Left cardiac atrium (tissue), 4 donors: Measurements from ENCODE around the gene EPS8L1. TPM values are rescaled to one million over a fixed set of nuclear protein-coding genes. Genes with fewer than 3 reads are reported as not detected.

Experiments
- ATAC-seq, 2 donors: fragments of 200-7000 bp; cut with Tn5 transposase; one replicate each; pipeline ENCODE4 v1.9.1; 2020; ENCODE audit warnings: mild to moderate bottlenecking in 2 of 2, moderate library complexity in 2 of 2
- DNase-seq: peaks from one replicate; pipeline ENCODE4 v3.0.0-alpha.2; 2020
- intact Hi-C, 2 donors: fragments of 100-400 bp; cut with DNase I; formaldehyde crosslinking; loops; one replicate each; pipeline versions ENCODE4 v1.14.1 to v1.15.1; 2022 to 2023
- total RNA-seq, 2 donors: library from RNA; stranded (reverse); fragmentation: NEBNext Ultra II Directional; extraction: Animal tissue kit (Norgen Biotek cat#: 25700); gene quantifications; one replicate each; pipeline ENCODE4 v1.2.1, GENCODE V29; 2021
- donor health status: DM: no; HTN: yes; CAD: no.
- donor health status: DM: no; HTN: yes; CAD: no; lungs with severe emphysema.
- donor health status: DM: yes; HTN: yes; CAD: no.
- donor health status: Dilated cardiomyopathy.

Gene EPS8L1
- total RNA-seq, 2 donors from 2014 or later, result 2.2 to 3.7 TPM

DNA sequence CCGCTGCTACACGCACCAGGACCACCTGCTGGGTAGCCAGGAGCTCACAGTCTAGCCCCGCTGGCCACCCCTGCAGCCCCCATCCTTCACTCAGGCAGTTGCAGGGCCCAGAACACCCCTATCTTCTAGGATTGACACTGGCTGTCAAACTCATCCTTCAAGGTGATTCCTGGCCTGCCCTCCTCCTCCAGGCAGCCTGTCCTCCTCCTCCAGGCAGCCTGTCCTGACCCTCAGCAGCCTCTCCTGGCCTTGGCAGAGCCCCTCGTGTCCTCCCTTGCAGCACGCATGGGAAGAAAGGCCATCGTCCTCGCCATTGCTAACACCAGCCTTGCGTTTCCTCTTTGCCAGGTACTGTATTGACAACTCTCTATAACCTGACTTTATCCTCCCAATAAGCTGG, 3.8 kb upstream of the EPS8L1 start:
- intact Hi-C loops, result no loop called here
- DNase-seq, result no peak
- no peak for ATAC-seq

DNA sequence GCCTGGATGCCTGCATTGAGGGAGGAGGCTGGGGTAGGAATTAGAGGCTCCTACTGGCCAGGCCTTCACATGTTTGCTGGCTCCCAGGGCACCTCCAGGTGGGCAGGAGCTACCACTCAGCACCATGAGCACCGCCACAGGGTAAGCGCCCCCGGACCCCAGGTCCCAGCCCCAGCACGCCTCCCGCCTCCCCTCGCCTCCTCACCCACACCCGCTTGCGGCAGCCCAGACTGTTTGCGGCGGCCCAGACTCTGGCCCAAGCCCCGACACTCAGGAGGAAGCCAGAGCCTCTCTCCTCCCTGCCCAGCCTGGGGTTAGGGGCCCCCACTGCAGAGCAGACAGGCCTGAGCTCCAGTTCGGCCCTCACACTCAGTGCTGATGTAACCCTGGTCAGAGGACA, 652 bp downstream of the EPS8L1 start:
- intact Hi-C loops, result no loop called here
- peak in 1 of 2 donors; percentile 3 for ATAC-seq
- no peak for DNase-seq

- intact Hi-C loops, result no loop called here
- ATAC-seq, result no peak
- DNase-seq, result no peak
These were observed 1.4 kb downstream of the EPS8L1 start for GRCh38 chr19:55077106-55077505.

DNA sequence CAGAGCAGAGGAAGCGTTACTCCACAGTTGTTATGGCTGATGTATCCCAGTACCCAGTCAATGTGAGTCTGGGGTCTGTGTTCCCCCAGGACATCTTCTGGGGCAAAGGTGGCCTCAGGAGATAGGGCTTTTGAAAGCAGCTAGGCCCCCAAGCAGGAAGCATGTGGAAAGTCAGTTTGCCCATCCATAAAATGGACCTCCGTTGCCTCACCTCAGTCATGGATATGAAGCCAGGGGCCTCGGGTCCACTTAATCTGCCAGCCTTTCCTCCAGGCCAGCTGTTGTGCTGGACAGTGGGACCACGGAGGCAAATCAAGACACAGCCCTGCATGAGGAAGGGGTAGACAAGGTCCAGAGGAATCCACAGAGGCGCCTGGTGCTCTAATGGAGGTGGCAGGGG, 3.3 kb downstream of the EPS8L1 start:
- DNase-seq, result no peak
- intact Hi-C loops, result no loop called here
- ATAC-seq, result no peak

DNA sequence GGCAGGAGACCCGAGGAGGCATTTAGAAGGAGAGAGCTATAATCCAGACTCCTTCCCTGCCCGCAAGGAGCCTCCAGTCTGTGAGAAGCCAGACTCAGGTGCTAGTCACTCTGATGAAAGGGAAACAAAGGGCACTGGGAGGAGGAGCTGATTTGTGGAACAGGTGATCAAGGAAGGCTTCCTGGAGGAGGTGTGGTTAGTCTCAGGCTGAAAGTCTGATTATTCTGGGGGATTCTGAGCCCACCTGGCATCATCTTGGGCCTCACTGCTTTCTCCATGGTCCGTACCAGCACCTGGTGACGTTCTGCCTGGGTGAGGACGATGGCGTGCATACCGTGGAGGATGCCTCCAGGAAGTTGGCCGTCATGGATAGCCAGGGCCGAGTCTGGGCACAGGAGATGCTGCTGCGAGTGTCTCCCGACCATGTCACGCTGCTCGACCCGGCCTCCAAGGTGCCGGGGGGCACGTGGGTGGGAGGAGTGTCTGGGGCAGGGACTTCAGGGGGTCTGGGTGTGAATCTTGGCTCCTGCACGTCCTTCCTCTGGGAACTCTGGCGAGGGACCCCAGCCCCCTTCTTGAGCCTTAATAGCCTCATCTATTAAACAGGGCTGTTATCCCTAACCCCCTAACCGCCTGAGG, 3.9 kb downstream of the EPS8L1 start:
- intact Hi-C loops, result no loop called here
- ATAC-seq, result no peak
- no peak for DNase-seq

GRCh38 chr19:55080121-55080967, 4.7 kb downstream of the EPS8L1 start:
- ATAC-seq (peak; percentile 67 to 77), DNase-seq (peak; percentile 68)
- intact Hi-C loops, result no loop called here

GRCh38 chr19:55080968-55081769, 5.5 kb downstream of the EPS8L1 start:
- ATAC-seq, result peak; percentile 76 to 78
- intact Hi-C loops, result no loop called here
- peak; percentile 74 for DNase-seq

DNA sequence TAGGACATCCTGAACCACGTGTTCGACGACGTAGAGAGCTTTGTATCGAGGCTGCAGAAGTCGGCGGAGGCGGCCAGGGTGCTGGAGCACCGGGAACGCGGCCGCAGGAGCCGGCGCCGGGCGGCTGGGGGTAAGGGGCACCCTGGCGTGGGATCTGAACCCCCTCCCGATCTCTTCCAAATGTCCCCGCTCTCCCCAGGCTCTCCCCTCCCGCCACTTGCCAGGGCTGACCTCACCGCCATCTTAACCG, 6.0 kb downstream of the EPS8L1 start:
- ATAC-seq, result no peak
- DNase-seq, result no peak
- intact Hi-C loops, result no loop called here

DNA sequence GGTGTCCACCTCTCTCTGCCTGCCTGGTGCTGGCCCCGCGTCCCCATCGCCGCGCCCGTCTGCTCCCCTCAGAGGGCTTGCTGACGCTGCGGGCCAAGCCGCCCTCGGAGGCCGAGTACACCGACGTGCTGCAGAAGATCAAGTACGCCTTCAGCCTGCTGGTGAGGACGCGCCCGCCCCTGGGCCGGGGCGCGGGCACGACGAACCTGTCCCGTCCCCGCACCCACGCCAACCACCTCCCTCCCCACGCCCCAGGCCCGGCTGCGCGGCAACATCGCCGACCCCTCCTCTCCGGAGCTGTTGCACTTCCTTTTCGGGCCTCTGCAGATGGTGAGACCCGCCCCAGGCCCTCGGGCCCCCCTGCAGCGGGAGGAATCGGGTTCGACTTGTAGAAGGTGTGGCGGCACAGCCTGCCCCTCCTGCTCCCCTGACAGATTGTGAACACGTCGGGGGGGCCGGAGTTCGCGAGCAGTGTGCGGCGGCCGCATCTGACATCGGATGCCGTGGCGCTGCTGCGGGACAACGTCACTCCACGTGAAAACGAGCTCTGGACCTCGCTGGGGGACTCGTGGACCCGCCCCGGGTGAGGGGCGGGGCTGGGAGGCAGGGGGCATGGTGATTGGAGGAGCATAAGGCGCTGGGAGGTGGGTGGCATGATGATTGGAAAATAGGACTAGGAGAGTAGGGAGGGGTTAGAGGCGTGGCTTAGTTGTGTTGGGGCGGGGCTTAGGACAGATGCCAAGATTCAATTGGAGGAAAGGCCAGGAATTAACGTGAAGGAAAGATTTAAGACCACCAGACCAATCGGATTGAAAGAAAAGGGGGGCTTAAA, 6.6 kb downstream of the EPS8L1 start:
- DNase-seq (peak; percentile 54), ATAC-seq (peak in 1 of 2 donors; percentile 1)
- intact Hi-C loops, result no loop called here

DNA sequence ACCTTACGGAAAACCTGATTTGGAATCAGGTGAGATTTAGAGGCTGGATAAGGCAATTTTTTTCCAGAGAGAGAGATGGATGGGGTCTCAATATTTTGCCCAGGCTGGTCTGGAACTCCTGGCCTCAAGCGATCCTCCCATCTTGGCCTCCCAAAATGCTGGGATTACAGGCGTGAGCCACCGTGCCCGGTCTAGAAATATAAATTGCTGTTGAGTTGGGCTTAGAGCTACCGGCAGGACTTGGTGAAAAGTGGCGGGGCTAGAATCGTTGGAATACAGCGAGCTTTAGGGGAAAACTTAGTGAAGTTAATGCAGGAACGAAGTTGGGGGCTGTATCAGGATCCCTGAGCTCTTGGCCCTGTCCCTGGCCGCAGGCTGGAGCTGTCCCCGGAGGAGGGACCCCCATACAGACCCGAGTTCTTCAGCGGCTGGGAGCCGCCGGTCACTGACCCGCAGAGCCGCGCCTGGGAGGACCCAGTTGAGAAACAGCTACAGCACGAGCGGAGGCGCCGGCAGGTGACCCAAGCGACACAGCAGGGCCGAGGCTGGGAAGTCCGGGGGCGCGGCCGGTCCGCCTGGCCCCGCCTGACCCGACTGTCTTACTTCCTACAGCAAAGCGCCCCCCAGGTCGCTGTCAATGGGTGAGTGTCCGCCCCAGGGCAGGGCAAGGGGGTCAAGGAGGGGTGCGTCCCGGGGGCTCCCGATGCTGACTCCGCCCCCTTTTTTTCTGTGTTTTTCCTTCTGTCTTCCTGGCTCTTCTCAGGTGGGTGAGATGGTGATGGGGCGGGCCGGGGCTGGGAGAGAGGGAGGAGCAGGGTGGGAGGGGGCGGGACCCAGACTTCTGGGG, 7.6 kb downstream of the EPS8L1 start:
- DNase-seq, result no peak
- no peak for ATAC-seq
- intact Hi-C loops, result no loop called here

DNA sequence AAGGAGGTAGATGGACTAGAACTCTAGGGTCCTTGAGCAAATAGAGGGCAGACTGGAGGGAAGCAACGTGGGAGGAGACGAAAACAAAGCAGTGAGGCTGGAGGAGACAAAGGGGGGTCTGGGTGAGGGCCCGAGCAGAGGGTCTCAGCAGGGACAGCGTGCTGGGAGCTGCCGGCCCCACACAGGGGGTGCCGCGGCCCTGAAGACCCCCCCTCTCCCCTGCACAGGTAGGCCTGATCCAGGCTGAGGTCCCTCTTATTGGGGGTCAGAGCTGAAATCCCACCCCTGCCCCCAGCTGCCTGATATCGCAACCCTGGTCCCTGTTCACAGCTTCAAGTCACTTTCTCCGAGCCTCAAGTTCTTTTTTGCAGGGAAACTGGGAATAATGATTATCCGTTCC, 8.7 kb downstream of the EPS8L1 start:
- ATAC-seq (no peak), DNase-seq (no peak)
- intact Hi-C loops, result no loop called here

DNA sequence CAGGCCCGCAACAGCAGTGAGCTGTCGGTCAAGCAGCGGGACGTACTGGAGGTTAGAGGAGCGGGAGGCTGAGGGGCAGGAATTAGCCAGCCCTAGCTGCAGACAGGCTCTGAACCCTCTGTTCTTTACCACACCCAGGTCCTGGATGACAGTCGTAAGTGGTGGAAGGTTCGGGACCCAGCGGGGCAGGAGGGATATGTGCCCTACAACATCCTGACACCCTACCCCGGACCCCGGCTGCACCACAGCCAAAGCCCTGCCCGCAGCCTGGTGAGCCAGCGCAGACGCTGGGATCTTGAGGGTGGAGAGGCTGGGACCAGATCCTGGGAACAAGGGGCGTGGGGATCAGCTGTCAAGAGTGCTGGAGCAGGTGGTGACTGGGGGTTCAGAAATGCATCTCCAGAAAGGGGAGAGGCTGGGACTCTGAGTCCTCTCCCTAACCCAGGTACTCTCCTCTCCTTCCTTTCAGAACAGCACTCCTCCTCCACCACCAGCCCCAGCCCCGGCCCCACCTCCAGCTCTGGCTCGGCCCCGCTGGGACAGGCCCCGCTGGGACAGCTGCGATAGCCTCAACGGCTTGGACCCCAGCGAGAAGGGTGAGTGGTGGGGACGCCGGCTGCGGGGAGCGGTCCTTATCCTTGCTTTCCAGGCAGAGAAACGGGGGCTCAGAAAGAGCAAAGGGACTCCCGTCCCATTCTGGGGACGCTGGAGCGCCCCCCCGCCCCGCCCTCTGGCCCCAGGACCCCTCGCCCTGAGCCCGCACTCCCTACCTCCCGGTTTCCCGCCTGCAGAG, 10.4 kb downstream of the EPS8L1 start:
- DNase-seq, result no peak
- intact Hi-C loops, result no loop called here
- no peak for ATAC-seq

GRCh38 chr19:55086730-55087541, 11.3 kb downstream of the EPS8L1 start:
- ATAC-seq (peak; percentile 89 to 92), DNase-seq (peak; percentile 99)
- intact Hi-C loops, result no loop called here

- DNase-seq, result peak; percentile 44
- peak in 1 of 2 donors; percentile 4 for ATAC-seq
- intact Hi-C loops, result no loop called here
These were observed 11.9 kb downstream of the EPS8L1 start for GRCh38 chr19:55087542-55087901.

- intact Hi-C loops, result no loop called here
- ATAC-seq, result no peak
These were observed 12.4 kb downstream of the EPS8L1 start for GRCh38 chr19:55088021-55088451.

GRCh38 chr19:55088543-55089341, 13.1 kb downstream of the EPS8L1 start:
- peak in 1 of 2 donors; percentile 11 for ATAC-seq
- intact Hi-C loops, result no loop called here
- DNase-seq, result peak; percentile 83

More at GRCh38 chr19:55088021-55088451, 12.4 kb downstream of the EPS8L1 start:
- DNase-seq, result peak; percentile 20
